NCI-H2227 (cell line): ENCODE results near the gene NUS1.
A peak's percentile ranks its signal among the peaks of the same experiment; 100 is the strongest.
"Not testable (repeated sequence)": the region's sequence is repeated elsewhere in the genome, so short reads cannot be mapped to it uniquely, and the experiment has no call there.

ENCODE experiments used
- DNase-seq: peaks from one replicate; lab custom pipeline; 2025; ENCODE audit not compliant: unreplicated experiment; lab: John Stamatoyannopoulos, UW

Gene NUS1

DNA sequence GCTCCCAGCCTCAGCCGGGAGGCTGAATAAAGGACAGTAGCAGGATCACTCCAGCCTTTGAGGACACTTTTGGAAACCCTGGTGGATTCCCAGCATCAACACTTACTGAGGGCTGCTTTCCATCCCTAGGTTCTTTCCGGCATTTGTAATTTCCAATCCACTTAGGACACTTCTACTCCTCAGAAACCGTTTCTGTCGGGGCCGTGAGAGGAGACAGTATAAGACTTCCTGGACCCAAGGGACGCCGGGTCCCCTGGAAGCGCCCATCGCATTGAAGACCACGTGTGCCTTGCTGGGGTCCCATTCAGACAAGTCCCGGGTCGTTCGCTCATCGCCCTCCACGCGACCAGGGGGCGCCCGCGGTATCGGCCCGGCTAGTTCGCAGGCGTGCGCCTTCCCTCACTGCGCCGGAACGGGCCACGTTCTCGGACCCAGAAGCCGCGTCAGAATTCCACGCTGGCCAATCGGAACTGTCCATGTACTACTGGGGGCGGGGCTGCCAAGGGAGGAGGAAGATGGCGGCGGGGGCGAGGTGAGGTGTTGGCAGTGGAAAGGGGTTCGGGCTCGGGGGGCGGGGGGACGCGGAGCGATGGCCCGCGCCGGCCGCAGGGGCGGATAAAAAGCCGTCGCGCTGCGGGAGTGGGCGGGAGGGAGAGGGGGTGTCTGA, at the start of gene NUS1:
Gene NUS1, plus strand, starts transcription at position 479 of the 667 bp plus-strand sequence. CDS start 202 bp downstream, outside the sequence.
- peak; percentile 97 for DNase-seq

DNA sequence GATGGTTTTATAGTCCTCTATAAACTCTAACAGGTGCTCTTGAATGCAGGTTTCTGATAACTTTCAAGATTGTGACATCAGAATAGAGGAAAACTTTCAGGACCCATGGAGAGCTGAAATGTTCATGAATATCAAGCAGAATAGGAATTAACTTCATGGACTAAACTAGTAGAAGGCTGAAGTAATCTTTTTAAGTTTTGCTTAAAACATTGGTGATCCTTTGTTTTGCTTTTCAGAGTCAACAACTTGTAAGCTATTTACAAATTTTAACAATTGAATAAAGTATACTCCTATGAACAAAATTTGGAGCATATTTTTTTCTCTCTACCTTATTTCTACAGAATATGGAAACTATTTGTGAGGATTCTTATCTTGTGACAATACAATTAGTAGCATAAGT, 47.7 kb upstream of the NUS1 start:
- DNase-seq: no peak

DNA sequence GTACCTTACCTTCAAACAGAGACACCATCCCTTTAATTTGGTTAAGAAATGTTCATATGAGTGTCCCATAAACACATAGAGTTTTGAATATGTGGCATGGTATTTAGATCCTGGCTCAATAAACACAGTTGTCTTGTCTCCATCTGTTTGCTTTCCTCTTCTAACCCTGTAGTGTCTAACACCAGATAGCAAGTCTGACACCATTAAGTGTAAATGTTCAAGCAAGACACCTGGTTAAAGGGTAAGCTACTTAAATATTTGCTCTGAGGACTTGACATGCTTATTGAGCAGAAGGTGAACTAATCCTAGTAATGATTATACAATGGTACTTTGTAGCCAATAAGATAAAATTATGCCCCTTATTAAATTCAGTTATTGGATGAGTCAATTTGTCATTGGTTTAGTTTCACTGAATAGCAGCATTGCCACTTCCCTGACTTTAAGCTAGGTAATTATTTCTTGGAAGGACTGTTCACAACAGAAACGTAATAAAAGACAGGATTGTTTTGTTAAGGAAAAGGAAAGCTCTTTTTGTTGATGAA, 46.1 kb upstream of the NUS1 start:
- no peak for DNase-seq

DNA sequence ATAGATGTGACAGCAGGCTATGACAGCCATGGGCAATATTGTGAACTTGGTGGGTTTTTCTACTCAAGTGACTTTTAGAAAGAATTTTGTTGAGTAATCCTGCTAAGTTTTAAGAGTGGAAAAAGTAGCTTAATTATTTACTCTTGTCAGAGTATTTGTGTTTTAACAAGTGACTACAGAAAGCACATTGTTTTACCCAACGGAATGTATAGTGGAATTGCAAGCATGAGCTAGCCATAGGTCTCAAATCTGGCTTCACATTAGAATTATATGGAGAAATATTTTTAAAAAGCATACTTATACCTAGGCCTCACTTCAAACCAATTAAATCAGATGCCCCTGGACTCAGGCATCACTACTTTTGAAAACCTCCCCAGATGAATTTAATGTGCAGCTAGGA, 37.5 kb upstream of the NUS1 start:
- no peak for DNase-seq

DNA sequence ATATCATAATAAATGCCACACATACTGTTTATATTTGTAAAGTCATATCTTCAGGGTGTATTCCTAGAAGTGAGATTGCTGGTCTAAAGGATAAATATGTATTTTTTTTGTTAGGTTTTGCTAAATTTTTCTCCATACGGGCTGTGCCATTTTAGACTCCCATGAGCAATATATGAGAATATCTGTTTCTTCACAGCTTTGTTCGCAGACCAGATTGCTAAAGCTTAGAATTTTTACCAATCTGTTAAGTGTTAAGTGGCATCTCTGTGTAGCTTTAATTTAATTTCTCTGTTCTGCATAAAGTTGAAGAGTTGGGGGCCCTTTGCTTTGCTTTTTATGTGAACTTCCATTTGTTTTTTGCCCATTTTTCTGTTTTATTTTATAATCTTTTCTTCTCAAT, 32.3 kb upstream of the NUS1 start:
- DNase-seq: no peak

DNA sequence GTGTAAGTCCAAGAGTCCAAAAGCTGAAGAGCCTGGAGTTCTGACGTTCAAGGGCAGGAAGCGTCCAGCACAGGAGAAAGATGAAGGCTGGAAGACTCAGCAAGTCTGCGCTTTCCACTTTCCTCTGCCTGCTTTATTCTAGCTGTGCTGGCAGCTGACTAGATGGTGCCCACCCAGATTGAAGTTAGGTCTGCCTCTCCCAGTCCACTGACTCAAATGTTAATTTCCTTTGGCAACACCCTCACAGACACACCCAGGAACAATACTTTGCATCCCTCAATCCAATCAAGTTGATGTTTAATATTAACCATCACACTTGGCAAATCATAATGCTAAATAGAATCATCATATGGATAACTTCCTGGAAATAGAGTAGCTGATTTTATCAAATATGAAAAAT, 23.3 kb upstream of the NUS1 start:
- not testable (repeated sequence) for DNase-seq

DNA sequence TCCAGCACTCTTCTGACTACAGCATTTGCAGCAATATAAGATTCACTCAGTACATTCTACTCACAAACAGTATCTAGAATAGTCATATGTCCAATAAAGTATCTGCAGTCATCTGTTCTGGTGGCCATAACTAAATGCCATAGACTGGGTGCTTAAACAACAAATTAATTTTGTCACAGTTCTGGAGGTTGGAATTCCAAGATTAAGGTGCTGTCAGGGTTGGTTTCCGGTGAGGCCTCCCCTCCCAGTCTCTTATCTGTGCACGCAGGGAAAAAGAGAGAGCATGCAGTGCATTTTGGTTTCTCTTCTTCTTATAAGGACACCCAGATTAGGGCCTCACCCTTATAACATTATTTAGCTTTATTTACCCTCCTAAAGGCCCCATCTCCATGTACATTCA, 21.3 kb upstream of the NUS1 start:
- no peak for DNase-seq

DNA sequence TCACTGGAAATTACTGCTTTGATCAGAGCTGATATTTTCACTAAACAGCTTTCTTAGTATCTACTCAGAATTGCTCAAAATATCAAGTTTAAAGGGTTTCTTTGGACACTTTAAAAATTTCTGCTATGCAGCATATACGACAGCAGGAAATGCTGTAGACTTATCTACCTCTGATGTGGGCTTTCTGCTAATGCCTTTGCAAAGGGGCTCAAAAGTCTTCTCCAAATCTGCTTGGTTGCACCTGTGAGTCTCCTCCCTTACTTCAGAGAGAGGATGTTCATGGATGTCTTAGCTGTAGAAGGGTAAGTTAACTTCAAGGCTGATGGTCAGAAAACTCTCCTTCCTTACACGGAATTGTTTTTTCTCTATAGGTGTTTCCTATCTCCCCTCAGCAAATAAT, 19.9 kb upstream of the NUS1 start:
- DNase-seq: no peak

DNA sequence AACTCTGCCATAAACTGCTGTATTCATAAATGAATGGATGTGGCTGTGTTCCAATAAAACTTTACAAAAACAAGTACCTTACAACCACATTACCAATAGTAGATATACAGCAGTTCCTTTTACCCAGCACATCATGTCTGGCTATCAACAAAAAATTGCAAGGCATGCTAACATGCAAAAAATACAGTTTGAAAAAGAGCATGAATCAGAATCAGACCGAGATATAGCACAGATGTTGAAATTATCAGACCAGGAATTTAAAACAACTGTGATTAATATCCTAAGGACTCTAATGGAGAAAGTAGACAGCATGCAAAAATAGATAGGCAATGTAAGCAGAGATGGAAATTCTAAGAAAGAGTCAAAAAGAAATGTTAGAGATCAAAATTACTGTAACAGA, 8.4 kb upstream of the NUS1 start:
- no peak for DNase-seq

DNA sequence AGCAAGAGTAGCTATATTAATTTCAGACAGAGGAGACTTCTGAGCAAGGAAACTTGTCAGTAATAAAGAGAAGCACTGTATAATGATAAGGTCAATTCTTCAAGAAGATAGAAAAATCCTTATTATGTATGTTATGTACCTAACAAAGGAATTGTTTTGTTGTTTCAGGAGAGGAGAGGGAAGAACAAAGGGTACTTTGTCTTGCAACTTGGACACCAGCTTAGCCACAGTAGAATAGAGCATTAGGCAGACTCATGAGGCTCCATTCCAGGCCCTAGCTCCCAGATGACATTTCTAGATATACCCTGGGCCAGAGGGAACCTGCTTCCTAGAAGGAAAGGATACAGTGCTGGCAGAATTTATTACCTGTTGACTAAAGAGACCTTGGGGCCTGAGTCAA, 6.5 kb upstream of the NUS1 start:
- DNase-seq: no peak

DNA sequence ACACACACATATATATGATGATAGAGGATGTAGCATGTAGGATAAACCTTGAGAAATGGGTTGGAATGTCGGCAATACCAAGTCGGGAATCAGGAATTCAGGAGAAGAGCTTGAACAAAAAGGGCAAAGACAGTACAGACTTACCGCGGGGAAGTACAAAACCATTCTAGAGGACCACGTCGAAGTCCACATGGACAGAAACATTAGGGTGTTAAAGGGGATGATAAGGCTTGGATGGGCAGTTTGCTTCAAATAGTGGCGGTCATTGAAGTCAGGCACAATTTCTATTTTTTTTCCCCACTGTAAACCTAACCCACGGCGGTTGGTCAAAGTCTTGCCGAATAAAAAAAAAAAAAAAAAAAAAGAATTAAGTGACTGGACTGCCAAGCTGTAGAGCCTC, 766 bp upstream of the NUS1 start:
- no peak for DNase-seq

DNA sequence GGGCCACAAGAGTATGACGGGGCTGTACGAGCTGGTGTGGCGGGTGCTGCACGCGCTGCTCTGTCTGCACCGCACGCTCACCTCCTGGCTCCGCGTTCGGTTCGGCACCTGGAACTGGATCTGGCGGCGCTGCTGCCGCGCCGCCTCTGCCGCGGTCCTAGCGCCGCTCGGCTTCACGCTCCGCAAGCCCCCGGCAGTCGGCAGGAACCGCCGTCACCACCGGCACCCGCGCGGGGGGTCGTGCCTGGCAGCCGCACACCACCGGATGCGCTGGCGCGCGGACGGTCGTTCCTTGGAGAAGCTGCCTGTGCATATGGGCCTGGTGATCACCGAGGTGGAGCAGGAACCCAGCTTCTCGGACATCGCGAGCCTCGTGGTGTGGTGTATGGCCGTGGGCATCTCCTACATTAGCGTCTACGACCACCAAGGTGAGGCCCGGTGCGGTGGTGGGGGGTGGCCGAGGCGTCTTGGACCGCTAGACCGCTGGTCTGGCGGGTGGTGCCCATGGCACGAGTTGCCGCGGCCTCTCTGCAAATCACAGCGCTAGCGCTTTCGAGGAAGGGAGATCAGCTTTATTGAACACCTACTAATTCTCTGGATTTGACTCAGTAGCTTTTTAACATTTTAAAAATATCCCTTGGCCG, 511 bp downstream of the NUS1 start:
- peak; percentile 5 for DNase-seq

DNA sequence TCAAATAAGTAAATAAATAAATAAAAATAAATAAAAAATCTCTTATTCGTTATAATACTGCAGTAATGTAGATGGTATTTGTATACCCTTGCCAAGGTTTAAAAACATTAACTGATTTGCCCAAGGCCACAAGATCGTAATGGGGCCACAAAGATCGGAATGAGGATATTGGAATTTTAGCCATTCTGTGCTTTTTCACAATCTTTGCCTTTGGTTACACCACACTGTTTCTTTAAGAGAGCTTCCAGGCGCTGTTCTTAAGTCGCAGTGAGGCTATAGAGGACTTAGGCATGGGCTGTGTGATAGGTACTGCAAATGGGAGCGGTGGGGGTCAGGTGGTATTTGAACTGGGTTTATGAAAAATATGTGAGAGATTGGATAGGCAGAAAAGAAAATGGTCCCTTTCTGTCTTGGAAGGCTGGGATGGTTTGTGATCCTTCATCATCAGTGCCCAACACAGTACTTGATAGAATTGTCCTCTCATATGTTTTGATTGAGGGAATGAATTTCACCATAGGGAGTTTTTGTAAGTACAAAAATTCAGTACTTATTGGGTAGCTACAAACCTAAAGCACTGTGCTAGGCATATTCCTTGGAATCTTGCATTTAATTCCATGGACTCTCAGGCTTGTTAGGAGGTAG, 1.4 kb downstream of the NUS1 start:
- DNase-seq: no peak

DNA sequence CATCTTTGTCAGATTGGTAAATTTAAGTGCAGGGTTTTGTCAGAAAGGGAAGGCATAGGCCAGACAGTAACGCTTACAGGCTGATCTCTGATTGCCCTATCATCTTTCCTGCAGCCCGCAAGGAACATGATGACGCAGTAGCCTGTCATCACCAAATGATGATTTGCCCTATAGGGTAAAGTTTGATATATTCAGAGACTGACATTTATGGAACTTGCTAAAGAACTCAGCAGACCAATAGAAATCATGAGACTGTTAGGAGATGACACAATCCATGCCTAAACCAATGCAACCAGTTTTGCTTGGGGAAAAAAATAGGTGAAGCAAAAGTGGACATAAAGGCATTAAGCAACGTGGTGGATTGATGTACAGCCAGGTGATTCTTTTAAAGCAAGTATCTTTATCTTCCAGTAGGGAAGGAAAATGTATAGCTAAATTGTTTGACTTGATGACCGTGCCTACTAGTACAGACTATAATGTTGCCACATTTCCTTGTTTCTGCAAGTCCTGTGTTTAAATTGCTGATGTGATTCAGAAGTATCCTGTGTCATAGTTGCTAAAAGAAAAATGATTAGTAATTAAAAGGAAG, 2.4 kb downstream of the NUS1 start:
- DNase-seq: no peak

DNA sequence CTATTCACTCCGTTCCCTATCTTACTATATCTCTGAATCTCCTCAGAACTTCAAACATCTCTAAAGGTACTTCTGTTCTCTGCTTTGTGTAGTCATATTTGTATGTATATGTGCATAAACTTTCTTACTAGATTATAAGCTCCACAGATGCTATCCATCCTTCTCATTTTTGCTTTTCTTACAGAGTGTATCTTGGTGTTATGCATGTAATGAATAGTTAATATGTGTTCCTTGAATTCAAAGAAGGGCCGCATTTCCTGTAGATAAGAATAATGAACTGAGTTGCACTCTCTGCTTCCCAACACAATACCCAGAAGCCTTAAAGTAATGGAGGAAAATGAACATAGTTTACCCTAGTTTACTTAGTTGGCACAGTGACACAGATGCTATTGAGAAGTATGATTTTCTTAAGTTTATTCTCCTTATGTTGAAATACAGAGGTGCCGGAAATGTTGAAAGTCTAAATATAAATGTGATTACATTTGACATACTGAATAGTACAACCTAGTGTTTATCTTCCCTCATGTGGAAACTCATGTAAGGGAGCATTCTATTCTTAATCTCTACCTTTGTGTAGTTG, 6.0 kb downstream of the NUS1 start:
- DNase-seq: no peak

DNA sequence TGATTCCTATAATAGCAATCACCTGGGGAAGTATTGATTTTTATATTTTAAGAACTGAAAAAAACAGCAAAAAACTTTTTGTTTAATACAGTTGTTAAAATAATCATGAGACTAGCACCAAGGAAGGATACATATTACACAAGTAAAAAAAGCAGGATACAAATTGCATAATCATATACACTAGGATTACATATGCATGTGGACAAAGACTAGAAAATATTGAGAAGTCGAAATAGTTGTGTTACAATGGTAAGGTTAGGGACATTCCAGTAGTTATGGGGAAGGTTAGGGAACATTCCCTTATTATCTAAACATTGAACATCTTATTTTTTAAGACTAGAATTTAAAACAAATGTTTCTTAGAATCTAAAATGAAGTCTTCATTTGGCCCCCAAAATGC, 9.5 kb downstream of the NUS1 start:
- DNase-seq: no peak

DNA sequence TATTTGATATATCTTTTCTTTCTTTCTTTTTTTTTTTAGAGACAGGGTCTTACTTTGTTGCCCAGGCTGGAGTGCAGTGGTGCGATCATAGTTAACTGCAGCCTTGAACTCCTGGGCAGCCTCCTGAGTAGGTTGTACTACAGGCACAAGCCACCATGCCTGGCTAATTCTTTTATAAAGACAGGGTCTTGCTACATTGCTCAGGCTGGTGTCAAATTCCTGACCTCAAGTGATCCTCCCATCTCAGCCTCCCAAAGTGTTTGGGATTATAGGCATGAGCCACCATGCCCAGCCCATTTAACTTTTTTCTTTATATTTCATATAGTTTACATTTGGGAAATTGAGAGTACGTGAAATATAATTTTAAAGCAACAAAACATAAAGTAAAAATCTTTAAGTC, 10.1 kb downstream of the NUS1 start:
- no peak for DNase-seq

DNA sequence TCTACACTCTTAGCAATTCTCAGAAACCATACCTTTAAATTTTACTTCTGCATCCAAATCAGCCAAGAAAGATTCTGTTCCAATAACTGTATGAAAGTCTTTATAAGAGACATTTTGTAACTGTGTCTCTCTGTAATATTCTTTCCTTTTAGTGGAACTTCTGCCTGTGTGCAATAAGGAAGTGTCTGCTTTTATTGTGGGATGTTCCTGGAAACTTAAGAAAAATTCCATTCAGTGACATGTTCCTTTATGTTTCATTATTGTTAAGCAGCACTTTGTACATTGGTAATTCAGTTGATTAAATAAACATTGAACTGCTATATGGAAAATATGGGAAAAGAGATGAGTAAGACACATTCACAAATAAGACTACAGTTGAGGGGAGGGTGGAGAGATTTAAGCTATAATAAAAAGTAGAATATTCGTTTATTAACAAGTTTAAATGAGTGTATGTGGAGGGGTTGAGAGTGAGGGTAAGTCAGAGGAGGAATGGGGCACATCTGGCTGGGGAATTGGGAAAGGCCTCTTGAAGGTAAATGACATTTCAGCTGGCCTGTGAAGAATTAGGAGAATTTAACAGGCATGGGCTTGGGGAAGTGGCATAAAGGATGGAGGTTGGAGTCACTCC, 11.9 kb downstream of the NUS1 start:
- DNase-seq: no peak

DNA sequence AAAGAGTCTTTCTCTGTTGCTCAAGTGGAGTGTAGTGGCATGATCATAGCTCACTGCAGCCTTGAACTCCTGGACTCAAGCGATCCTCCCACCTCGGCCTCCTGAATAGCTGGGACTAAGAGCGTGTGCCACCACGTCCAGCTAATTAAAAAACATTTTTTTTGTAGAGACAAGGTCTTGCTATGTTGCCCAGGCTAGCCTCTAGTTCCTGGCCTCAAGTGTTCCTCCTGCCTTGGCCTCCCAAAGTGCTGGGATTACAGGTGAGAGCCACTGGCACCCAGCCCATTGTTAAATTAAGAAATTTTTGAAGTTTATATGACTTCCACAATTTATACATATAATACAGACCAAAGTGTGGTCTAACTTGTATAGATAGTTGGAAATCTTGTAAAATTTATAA, 14.3 kb downstream of the NUS1 start:
- DNase-seq: not testable (repeated sequence)

DNA sequence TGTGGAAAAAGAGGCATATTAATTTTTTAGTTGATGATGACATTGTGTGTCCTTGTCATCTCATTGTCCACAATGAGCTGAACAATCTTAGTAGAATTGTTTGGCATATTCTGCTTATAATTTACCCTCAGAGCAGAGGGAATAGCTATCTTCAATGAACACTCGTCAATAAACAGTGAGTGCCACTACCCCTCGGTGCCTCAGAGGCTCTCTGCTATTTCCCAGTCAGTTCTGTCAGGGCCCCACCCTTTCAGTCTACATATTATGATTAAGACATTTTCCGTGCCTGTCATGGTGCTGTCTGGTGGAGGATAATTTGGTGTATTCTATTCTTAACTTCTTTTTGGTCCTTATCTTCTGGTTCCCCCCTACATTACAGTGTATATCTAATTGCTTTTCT, 31.2 kb downstream of the NUS1 start:
- no peak for DNase-seq

DNA sequence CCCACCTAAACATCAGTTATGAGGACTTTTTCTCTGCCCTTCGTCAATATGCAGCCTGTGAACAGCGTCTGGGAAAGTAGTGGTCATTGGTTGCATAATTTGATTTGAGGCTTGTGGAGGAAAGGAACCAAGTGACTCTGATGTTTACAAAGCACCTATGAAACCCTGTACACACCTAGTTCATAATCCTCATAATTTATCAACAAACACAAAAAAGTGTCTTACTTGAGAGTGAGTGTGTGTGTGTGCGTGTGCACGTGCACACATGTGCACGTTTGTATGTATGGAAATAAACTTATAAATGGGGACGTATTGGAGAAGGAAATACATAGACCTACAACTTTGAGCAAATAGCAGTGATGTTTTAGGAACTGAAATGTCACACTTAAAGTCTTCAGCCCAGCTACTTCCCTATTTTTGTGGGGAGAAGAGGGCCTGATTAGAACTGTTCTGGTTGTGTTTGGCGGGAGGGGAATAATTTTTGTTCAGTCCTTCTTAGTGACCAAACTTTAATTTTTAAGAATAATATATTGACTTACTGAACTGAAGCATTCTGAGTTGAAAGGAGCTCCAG, 31.8 kb downstream of the NUS1 start:
- not testable (repeated sequence) for DNase-seq
